CD4-positive, alpha-beta T cell (primary cell): ENCODE results near the gene AKAP9. TPM values are rescaled to one million over a fixed set of nuclear protein-coding genes. Genes with fewer than 3 reads are reported as not detected.
A peak's percentile ranks its signal among the peaks of the same experiment; 100 is the strongest.

Source experiments
- ATAC-seq: fragments of 200-7000 bp; cut with Tn5 transposase; one replicate; pipeline ENCODE4 v1.10.0; 2022; ENCODE audit warnings: mild to moderate bottlenecking; ENCODE audit not compliant: poor library complexity
- CTCF ChIA-PET: fragments of 350-600 bp; sonication (Branson Sonifier 250); formaldehyde crosslinking; loops from one replicate; lab custom pipeline; 2021; ENCODE audit warnings: antibody characterized with exemption, inconsistent platforms; lab: Charles Lee
- POLR2A ChIA-PET: fragments of 350-600 bp; sonication (Branson Sonifier 250); formaldehyde crosslinking; loops from one replicate; lab custom pipeline; 2021; ENCODE audit warnings: antibody characterized with exemption, inconsistent platforms; lab: Charles Lee
- DNase-seq, 14 experiments: peaks; one replicate each; pipeline ENCODE4 v3.0.0-alpha.2; 2013 to 2020; ENCODE audit warnings: mixed read lengths in 2 of 14
- H3K27ac ChIP-seq, 2 donors: one replicate each; pipeline versions ENCODE4 v1.5.1 to v1.7.0; 2013; ENCODE audit warnings: low read length in 2 of 2, low read depth in 1 of 2, mild to moderate bottlenecking in 1 of 2
- H3K27me3 ChIP-seq, 2 experiments: 1 replicate in 1 of 2; 2 replicates in 1 of 2; pipeline versions ENCODE4 v1.6.1 to v1.7.0; 2013; ENCODE audit warnings: low read length in 2 of 2, control low read depth in 1 of 2, mild to moderate bottlenecking in 1 of 2, moderate library complexity in 1 of 2; ENCODE audit not compliant: insufficient read depth in 2 of 2, control insufficient read depth in 1 of 2
- H3K36me3 ChIP-seq: one replicate; pipeline ENCODE4 v1.6.1; 2013; ENCODE audit warnings: low read length, control low read depth; ENCODE audit not compliant: insufficient read depth
- H3K4me1 ChIP-seq: one replicate; pipeline ENCODE4 v1.6.1; 2013; ENCODE audit warnings: low read length, control low read depth; ENCODE audit not compliant: insufficient read depth
- H3K4me3 ChIP-seq: one replicate; pipeline ENCODE4 v1.5.1; 2013; ENCODE audit warnings: mild to moderate bottlenecking, low read length, moderate library complexity
- H3K9me3 ChIP-seq, 2 experiments: 1 replicate in 1 of 2; 2 replicates in 1 of 2; pipeline versions ENCODE4 v1.6.1 to v1.7.0; 2013; ENCODE audit warnings: low read length in 2 of 2, mild to moderate bottlenecking in 2 of 2, control low read depth in 1 of 2, moderate library complexity in 1 of 2; ENCODE audit not compliant: control insufficient read depth in 1 of 2, insufficient read depth in 1 of 2
- H3K27ac Mint-ChIP-seq: one replicate; pipeline ENCODE4 v1.8.0; 2020; ENCODE audit warnings: mixed read lengths
- H3K27me3 Mint-ChIP-seq: one replicate; pipeline ENCODE4 v1.8.0; 2021; ENCODE audit warnings: mixed read lengths
- H3K36me3 Mint-ChIP-seq: one replicate; pipeline ENCODE4 v1.8.0; 2021; ENCODE audit warnings: low read depth, mixed read lengths
- H3K4me1 Mint-ChIP-seq: one replicate; pipeline ENCODE4 v1.8.0; 2021; ENCODE audit warnings: low read depth, mixed read lengths
- H3K4me3 Mint-ChIP-seq: one replicate; pipeline ENCODE4 v1.8.0; 2020; ENCODE audit warnings: mild to moderate bottlenecking, mixed read lengths
- H3K9me3 Mint-ChIP-seq: one replicate; pipeline ENCODE4 v1.8.0; 2020; ENCODE audit warnings: mixed read lengths
- intact Hi-C, 2 experiments: fragments of 100-400 bp; cut with DNase I in 1 of 2; cut with micrococcal nuclease in 1 of 2; formaldehyde crosslinking; loops; one replicate each; pipeline versions ENCODE4 v1.15.1 to v1.9.0; 2023 to 2025; cut with DNase I, micrococcal nuclease
- total RNA-seq, 174 experiments: library from RNA in 2 of 174; stranded (reverse) in 2 of 174; gene quantifications; one replicate each; pipeline ENCODE4 v1.2.3 and lab custom pipeline; 2021 to 2026
- TF ChIP-seq, protein P1 (sequence below): fragments of 200-600 bp; IDR thresholded peaks from one replicate; pipeline ENCODE4 v1.8.0; 2022; ENCODE audit warnings: antibody characterized with exemption, mild to moderate bottlenecking

The AKAP9 gene
- total RNA-seq, 2 experiments from 2014 or later, result 62.5 to 64.8 TPM

GRCh38 chr7:91929463-91929862, 11.2 kb upstream of the AKAP9 start:
- Histone ChIP-seq H3K4me1 (no peaks in the 10 kb centered on the region), H3K36me3 (no peaks in the 10 kb centered on the region), H3K27me3 (peaks cover 0 to 7% of the 10 kb centered on the region in 2 experiments), H3K4me3 (no peak overlapping the region), H3K27ac (no peak overlapping the region), H3K9me3 (no peaks in the 10 kb centered on the region)
- Mint-ChIP-seq H3K27ac (no peak overlapping the region), H3K9me3 (peaks cover 2% of the 10 kb centered on the region), H3K4me1 (no peaks in the 10 kb centered on the region), H3K4me3 (no peak overlapping the region), H3K27me3 (peaks cover 23% of the 10 kb centered on the region), H3K36me3 (no peaks in the 10 kb centered on the region)
- CTCF ChIA-PET, result no interaction called here
- ATAC-seq (peak; percentile 74), DNase-seq (peak in 1 of 14 experiments; percentile 8)
- TF ChIP-seq, protein P1, sequence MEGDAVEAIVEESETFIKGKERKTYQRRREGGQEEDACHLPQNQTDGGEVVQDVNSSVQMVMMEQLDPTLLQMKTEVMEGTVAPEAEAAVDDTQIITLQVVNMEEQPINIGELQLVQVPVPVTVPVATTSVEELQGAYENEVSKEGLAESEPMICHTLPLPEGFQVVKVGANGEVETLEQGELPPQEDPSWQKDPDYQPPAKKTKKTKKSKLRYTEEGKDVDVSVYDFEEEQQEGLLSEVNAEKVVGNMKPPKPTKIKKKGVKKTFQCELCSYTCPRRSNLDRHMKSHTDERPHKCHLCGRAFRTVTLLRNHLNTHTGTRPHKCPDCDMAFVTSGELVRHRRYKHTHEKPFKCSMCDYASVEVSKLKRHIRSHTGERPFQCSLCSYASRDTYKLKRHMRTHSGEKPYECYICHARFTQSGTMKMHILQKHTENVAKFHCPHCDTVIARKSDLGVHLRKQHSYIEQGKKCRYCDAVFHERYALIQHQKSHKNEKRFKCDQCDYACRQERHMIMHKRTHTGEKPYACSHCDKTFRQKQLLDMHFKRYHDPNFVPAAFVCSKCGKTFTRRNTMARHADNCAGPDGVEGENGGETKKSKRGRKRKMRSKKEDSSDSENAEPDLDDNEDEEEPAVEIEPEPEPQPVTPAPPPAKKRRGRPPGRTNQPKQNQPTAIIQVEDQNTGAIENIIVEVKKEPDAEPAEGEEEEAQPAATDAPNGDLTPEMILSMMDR, result no peak
- intact Hi-C loops, result no loop called here
- POLR2A ChIA-PET, result interaction anchor here (1.5 kb wide), 1 partner anchor 10 kb away, joined by 3 read pairs; no protein-coding TSS in a partner anchor

- Histone ChIP-seq H3K9me3 (no peaks in the 10 kb centered on the region), H3K27me3 (no peaks in the 10 kb centered on the region), H3K4me1 (peaks cover 23% of the 10 kb centered on the region), H3K27ac (peak overlapping the region; percentile 82 to 93), H3K36me3 (no peaks in the 10 kb centered on the region), H3K4me3 (peak overlapping the region; percentile 96)
- Mint-ChIP-seq H3K27me3 (no peaks in the 10 kb centered on the region), H3K4me1 (peaks cover 43% of the 10 kb centered on the region), H3K27ac (peak overlapping the region; percentile 92), H3K4me3 (peak overlapping the region; percentile 90), H3K36me3 (peaks cover 17% of the 10 kb centered on the region), H3K9me3 (no peaks in the 10 kb centered on the region)
- TF ChIP-seq, protein P1, result no peak
- ChIA-PET CTCF (interaction anchor here (0.6 to 5.5 kb wide), 7 partner anchors 13 to 891 kb away, joined by 3 to 26 read pairs (median 4); partner anchors contain the start of genes MTERF1, PEX1 and RBM48), POLR2A (interaction anchor here (0.6 to 4.0 kb wide), 12 partner anchors 10 to 1178 kb away, joined by 3 to 47 read pairs (median 4); partner anchors contain the start of genes ANKIB1, CYP51A1, GATAD1 and KRIT1)
- DNase-seq, result peak in 7 of 14 experiments; percentile 1 to 63 (median 9)
- ATAC-seq, result peak; percentile 15
- intact Hi-C loops, result loop anchor here (1.0 to 10.0 kb wide), 8 partner anchors 37 to 1285 kb away; partner anchors contain the start of genes CYP51A1 (in 1 of the 2), HEPACAM2 (in 1 of the 2) and MTERF1 (in 1 of the 2)
Observed at GRCh38 chr7:91940171-91940570, 491 bp upstream of the AKAP9 start.

DNA sequence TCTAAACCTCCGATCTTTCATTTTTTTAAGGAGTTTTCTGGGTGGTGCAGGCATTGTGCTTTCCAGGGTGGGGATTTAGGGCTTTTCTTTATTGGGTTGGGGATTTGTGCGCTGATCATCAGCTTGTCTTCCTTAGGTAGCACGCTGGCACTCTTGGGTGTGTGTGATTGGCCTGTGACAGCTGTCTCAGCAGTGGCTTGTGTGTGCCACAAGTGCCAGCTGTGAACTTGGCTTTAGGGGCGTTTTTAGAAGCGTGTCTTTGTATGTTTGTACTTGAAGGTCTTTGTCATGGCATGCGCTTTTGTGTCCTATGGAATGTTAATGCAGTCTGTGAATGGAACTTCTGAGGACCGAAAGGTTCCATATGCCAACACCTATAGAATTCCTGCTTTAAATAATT, 788 bp downstream of the AKAP9 start:
- H3K36me3 Mint-ChIP-seq, result peaks cover 22% of the 10 kb centered on the region
- H3K36me3 ChIP-seq, result no peaks in the 10 kb centered on the region
- peak overlapping the region; percentile 92 for H3K27ac Mint-ChIP-seq
- H3K4me3 Mint-ChIP-seq, result peak overlapping the region; percentile 90
- no peaks in the 10 kb centered on the region for H3K27me3 Mint-ChIP-seq
- H3K27me3 ChIP-seq, result no peaks in the 10 kb centered on the region
- peak overlapping the region; percentile 96 for H3K4me3 ChIP-seq
- no peaks in the 10 kb centered on the region for H3K9me3 Mint-ChIP-seq
- peak; percentile 3 to 66 (median 24) for DNase-seq
- H3K27ac ChIP-seq, result peak overlapping the region; percentile 82 to 93
- H3K4me1 Mint-ChIP-seq, result peaks cover 55% of the 10 kb centered on the region
- ATAC-seq, result peak; percentile 45
- TF ChIP-seq, protein P1, result no peak
- ChIA-PET CTCF (interaction anchor here (1.6 to 5.5 kb wide), 3 partner anchors 11 to 61 kb away, joined by 5 to 26 read pairs (median 5); partner anchors contain the start of gene MTERF1), POLR2A (interaction anchor here (1.1 to 4.0 kb wide), 9 partner anchors 10 to 1176 kb away, joined by 4 to 47 read pairs (median 13); partner anchors contain the start of genes ANKIB1, CYP51A1, GATAD1 and KRIT1)
- peaks cover 29% of the 10 kb centered on the region for H3K4me1 ChIP-seq
- intact Hi-C loops, result loop anchor here (2.0 to 10.0 kb wide), 7 partner anchors 36 to 1283 kb away; partner anchors contain the start of genes CYP51A1 (in 1 of the 2) and HEPACAM2 (in 1 of the 2)
- H3K9me3 ChIP-seq, result no peaks in the 10 kb centered on the region
